Measurements from ENCODE around the gene BLM. TPM values are rescaled to one million over a fixed set of nuclear protein-coding genes. Genes with fewer than 3 reads are reported as not detected.

Gene BLM
- polyA plus RNA-seq, 1 donor (not counting 4 experiments of a cell fraction or from before 2014, with no cell fraction given), result 4.4 TPM

DNA sequence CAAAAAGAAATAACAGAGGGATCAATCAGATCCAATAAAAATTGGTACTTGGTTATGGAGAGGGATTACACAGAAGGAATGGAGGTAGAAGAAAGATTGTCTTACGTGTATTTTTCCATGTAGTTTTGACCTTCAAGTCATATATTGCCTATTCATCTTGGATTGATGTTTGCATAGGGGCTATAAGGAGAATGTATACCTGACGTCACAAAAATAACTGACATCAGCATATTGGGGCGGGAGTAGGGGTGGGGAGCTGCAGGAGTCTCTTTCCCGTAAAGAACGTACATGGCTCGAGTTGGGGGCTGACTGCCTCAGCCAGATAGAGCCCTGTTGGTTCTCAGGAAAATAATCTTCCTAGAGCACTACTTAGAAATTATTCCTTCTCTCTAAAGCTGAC, 145.3 kb downstream of the BLM start:
- no peak overlapping the region for H3K4me2 ChIP-seq (ENCODE audit: control insufficient read depth, extremely low read depth, insufficient read depth, low read depth, low read length)
- H3K27ac ChIP-seq (ENCODE audit: control insufficient read depth, insufficient read depth, low read length), result no peak overlapping the region
- dilution Hi-C loops (cut with MboI; ENCODE audit: extremely low pct_ligation_motif_present, low sequenced_read_pairs), result no loop called here
- FAIRE-seq (no peak), DNase-seq (ENCODE audit: low read depth, low spot score) (no peak)
- H2AFZ ChIP-seq (ENCODE audit: control insufficient read depth, low read length), result no peak overlapping the region
- H3K36me3 ChIP-seq (ENCODE audit: control insufficient read depth in 2 of 2, extremely low read depth in 1 of 2, insufficient read depth in 2 of 2, low read length in 2 of 2), result no peaks in the 10 kb centered on the region
- H4K20me1 ChIP-seq (ENCODE audit: control insufficient read depth, extremely low read depth, insufficient read depth, low read length), result no peaks in the 10 kb centered on the region
- H3K4me1 ChIP-seq (ENCODE audit: control insufficient read depth, extremely low read depth, insufficient read depth, low read length), result peaks cover 18% of the 10 kb centered on the region
- no peak overlapping the region for H3K4me3 ChIP-seq (ENCODE audit: control insufficient read depth in 2 of 3, extremely low read depth in 1 of 3, insufficient read depth in 2 of 3, low read depth in 1 of 3, low read length in 3 of 3)
- H3K79me2 ChIP-seq (ENCODE audit: control insufficient read depth, insufficient read depth, low read length), result no peaks in the 10 kb centered on the region
- H3K9ac ChIP-seq (ENCODE audit: control insufficient read depth, extremely low read depth, insufficient read depth, low read length), result no peak overlapping the region
- TF ChIP-seq, protein P1, sequence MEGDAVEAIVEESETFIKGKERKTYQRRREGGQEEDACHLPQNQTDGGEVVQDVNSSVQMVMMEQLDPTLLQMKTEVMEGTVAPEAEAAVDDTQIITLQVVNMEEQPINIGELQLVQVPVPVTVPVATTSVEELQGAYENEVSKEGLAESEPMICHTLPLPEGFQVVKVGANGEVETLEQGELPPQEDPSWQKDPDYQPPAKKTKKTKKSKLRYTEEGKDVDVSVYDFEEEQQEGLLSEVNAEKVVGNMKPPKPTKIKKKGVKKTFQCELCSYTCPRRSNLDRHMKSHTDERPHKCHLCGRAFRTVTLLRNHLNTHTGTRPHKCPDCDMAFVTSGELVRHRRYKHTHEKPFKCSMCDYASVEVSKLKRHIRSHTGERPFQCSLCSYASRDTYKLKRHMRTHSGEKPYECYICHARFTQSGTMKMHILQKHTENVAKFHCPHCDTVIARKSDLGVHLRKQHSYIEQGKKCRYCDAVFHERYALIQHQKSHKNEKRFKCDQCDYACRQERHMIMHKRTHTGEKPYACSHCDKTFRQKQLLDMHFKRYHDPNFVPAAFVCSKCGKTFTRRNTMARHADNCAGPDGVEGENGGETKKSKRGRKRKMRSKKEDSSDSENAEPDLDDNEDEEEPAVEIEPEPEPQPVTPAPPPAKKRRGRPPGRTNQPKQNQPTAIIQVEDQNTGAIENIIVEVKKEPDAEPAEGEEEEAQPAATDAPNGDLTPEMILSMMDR (optimal IDR thresholded peaks at IDR 0.05 in 1 of 3, IDR thresholded peaks at IDR 0.05 in 1 of 3, conservative IDR thresholded peaks at IDR 0.05 in 1 of 3; ENCODE audit: extremely low read depth in 1 of 3, insufficient read depth in 2 of 3, low read length in 3 of 3), result no peak
- no peak for TF ChIP-seq EZH2 (IDR thresholded peaks at IDR 0.05; ENCODE audit: low read length)
- H3K9me3 ChIP-seq (ENCODE audit: control insufficient read depth, low read depth, low read length), result no peaks in the 10 kb centered on the region
- H3K27me3 ChIP-seq (ENCODE audit: control insufficient read depth, extremely low read depth, insufficient read depth, low read length), result no peaks in the 10 kb centered on the region
- H3K9me1 ChIP-seq (ENCODE audit: control insufficient read depth, extremely low read depth, insufficient read depth, low read length), result no peaks in the 10 kb centered on the region

DNA sequence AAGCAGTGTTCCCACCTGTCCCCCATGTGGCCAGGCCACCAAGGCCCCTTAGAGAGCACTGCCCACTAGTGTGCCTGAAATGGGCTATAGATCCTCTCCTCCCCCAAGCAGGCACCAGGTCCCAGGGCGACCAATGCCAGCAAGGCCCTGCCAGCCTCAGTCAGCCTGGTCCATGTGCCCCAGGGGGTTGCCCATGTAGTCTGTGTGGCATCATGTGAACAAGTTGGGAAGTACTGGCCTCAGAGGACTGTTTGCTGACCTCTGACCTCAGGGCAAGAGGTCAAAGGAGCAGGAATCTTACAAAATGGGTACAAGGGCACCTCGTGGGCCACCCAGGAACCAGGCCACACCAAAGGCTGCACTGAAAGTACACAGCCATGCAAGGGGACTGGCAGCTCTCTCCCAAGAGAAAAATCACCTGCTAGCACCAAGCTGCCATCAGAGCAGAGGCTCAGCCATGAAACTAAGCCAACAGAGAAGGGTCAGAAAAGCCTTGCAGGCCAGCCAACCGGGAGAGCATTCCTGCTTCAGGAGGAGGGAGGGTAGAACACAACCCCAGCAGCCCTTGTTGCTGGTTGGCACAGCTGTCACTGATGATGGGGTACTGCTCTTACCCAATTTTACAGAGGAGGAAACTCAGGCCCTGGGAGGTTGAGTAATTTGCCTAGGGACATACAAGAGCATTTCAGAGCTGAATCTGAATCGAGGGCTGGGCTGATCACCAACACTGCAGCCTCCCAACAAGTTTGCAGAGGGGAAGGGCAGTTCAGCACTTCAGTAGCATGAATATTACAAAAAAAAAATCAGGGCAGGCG, 146.0 kb downstream of the BLM start:
- Histone ChIP-seq H3K9me1 (ENCODE audit: control insufficient read depth, extremely low read depth, insufficient read depth, low read length) (no peaks in the 10 kb centered on the region), H3K4me3 (ENCODE audit: control insufficient read depth in 2 of 3, extremely low read depth in 1 of 3, insufficient read depth in 2 of 3, low read depth in 1 of 3, low read length in 3 of 3) (no peak overlapping the region), H3K27me3 (ENCODE audit: control insufficient read depth, extremely low read depth, insufficient read depth, low read length) (no peaks in the 10 kb centered on the region), H3K9me3 (ENCODE audit: control insufficient read depth, low read depth, low read length) (no peaks in the 10 kb centered on the region), H3K4me1 (ENCODE audit: control insufficient read depth, extremely low read depth, insufficient read depth, low read length) (peaks cover 20% of the 10 kb centered on the region), H3K9ac (ENCODE audit: control insufficient read depth, extremely low read depth, insufficient read depth, low read length) (no peak overlapping the region), H3K36me3 (ENCODE audit: control insufficient read depth in 2 of 2, extremely low read depth in 1 of 2, insufficient read depth in 2 of 2, low read length in 2 of 2) (no peaks in the 10 kb centered on the region), H3K27ac (ENCODE audit: control insufficient read depth, insufficient read depth, low read length) (no peak overlapping the region), H3K79me2 (ENCODE audit: control insufficient read depth, insufficient read depth, low read length) (no peaks in the 10 kb centered on the region), H3K4me2 (ENCODE audit: control insufficient read depth, extremely low read depth, insufficient read depth, low read depth, low read length) (peak overlapping the region; percentile 16), H2AFZ (ENCODE audit: control insufficient read depth, low read length) (no peak overlapping the region), H4K20me1 (ENCODE audit: control insufficient read depth, extremely low read depth, insufficient read depth, low read length) (no peaks in the 10 kb centered on the region)
- peak; percentile 39 for FAIRE-seq
- no peak for TF ChIP-seq EZH2 (IDR thresholded peaks at IDR 0.05; ENCODE audit: low read length)
- TF ChIP-seq, protein P1 (optimal IDR thresholded peaks at IDR 0.05 in 1 of 3, IDR thresholded peaks at IDR 0.05 in 1 of 3, conservative IDR thresholded peaks at IDR 0.05 in 1 of 3; ENCODE audit: extremely low read depth in 1 of 3, insufficient read depth in 2 of 3, low read length in 3 of 3), result no peak
- dilution Hi-C loops (cut with MboI; ENCODE audit: extremely low pct_ligation_motif_present, low sequenced_read_pairs), result no loop called here
- peak; percentile 74 for DNase-seq (ENCODE audit: low read depth, low spot score)

All from keratinocyte (primary cell).